IPS-20b (cell line): ENCODE data around the gene XYLT1.

Source experiments
- H3K27ac ChIP-seq: one replicate; pipeline ENCODE4 v1.5.1; 2013; ENCODE audit warnings: low read length
- H3K27me3 ChIP-seq: 2 replicates; pipeline ENCODE4 v1.6.1; 2013; ENCODE audit warnings: mild to moderate bottlenecking, low read length, inconsistent platforms; ENCODE audit not compliant: insufficient read depth
- H3K36me3 ChIP-seq: 2 replicates; pipeline ENCODE4 v1.6.1; 2013; ENCODE audit warnings: low read depth, mild to moderate bottlenecking, inconsistent platforms, low read length, moderate library complexity; ENCODE audit not compliant: insufficient read depth
- H3K4me1 ChIP-seq: 2 replicates; pipeline ENCODE4 v1.6.1; 2013; ENCODE audit warnings: mild to moderate bottlenecking, control low read depth, inconsistent platforms, low read length, moderate library complexity; ENCODE audit not compliant: insufficient read depth
- H3K4me3 ChIP-seq: 2 replicates; pipeline ENCODE4 v1.5.1; 2013; ENCODE audit warnings: mild to moderate bottlenecking, low read length, inconsistent platforms
- H3K9ac ChIP-seq: 2 replicates; pipeline ENCODE4 v1.6.1; 2013; ENCODE audit warnings: low read depth, mild to moderate bottlenecking, inconsistent platforms, low read length, moderate library complexity
- H3K9me3 ChIP-seq: 2 replicates; pipeline ENCODE4 v1.6.1; 2013; ENCODE audit warnings: mild to moderate bottlenecking, low read depth, low read length, inconsistent platforms; ENCODE audit not compliant: insufficient read depth

XYLT1 gene

GRCh38 chr16:17069681-17070080 lies 401.1 kb downstream of the XYLT1 start:
- no peak overlapping the region for H3K4me3 ChIP-seq
- peaks cover 4% of the 10 kb centered on the region; the same call in 1 of the 2 replicates for H3K4me1 ChIP-seq
- no peak overlapping the region for H3K9ac ChIP-seq
- no peaks in the 10 kb centered on the region for H3K27me3 ChIP-seq
- H3K36me3 ChIP-seq = no peaks in the 10 kb centered on the region
- H3K27ac ChIP-seq = no peak overlapping the region
- no peaks in the 10 kb centered on the region for H3K9me3 ChIP-seq

- H3K27ac ChIP-seq = no peak overlapping the region
- no peaks in the 10 kb centered on the region for H3K9me3 ChIP-seq
- H3K4me3 ChIP-seq = no peak overlapping the region
- H3K9ac ChIP-seq = no peak overlapping the region
- no peaks in the 10 kb centered on the region for H3K27me3 ChIP-seq
- H3K4me1 ChIP-seq = peaks cover 4% of the 10 kb centered on the region; the same call in 1 of the 2 replicates
- no peaks in the 10 kb centered on the region for H3K36me3 ChIP-seq
These were observed 402.2 kb downstream of the XYLT1 start for GRCh38 chr16:17068524-17068923.

DNA sequence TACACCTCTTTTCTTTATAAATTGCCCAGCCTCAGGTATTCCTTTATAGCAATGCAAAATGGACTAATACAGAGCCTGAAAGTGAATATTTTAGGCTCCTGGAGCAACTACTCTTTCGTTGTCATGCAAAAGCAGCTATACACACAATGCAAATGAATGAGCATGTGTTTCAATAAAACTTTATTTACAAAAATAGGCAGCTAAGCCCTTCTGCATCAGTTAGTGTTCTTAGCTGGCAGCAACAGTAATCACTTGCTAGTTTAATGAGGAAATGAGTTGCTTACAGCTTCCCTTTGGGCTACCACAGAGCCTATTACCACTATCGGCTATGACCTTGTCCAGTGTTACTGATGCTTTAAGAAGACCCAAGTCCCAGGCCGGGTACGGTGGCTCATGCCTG lies 402.9 kb downstream of the XYLT1 start:
- H3K27ac ChIP-seq = no peak overlapping the region
- H3K4me3 ChIP-seq = no peak overlapping the region

GRCh38 chr16:17063201-17064139 lies 407.3 kb downstream of the XYLT1 start:
- H3K27ac ChIP-seq = no peak overlapping the region
- H3K9me3 ChIP-seq = no peaks in the 10 kb centered on the region
- H3K27me3 ChIP-seq = no peaks in the 10 kb centered on the region
- H3K4me3 ChIP-seq = no peak overlapping the region
- H3K36me3 ChIP-seq = no peaks in the 10 kb centered on the region
- no peaks in the 10 kb centered on the region for H3K4me1 ChIP-seq
- H3K9ac ChIP-seq = no peak overlapping the region

More for the DNA sequence above, 402.9 kb downstream of the XYLT1 start:
- no peaks in the 10 kb centered on the region for H3K36me3 ChIP-seq
- no peaks in the 10 kb centered on the region for H3K9me3 ChIP-seq
- peaks cover 4% of the 10 kb centered on the region; the same call in 1 of the 2 replicates for H3K4me1 ChIP-seq
- no peak overlapping the region for H3K9ac ChIP-seq
- no peaks in the 10 kb centered on the region for H3K27me3 ChIP-seq

DNA sequence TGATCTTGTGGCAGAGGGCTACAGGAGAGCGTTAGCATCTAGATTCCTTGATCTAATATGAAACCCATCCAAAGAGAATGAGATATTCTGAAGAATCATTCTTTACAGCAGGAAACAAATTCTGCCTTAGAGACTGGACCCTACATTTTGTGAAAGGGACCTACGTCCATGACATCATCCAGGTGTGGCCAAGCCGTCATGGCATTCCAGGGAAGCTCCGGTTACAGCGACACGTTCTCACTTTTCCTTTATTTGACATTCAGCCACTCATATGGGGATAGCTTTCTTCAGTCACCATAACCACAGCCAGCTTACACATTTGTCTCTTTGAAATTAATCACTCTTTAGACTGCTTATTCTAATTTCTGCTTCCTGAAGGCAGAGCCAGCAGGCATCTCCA lies 408.1 kb downstream of the XYLT1 start:
- Histone ChIP-seq H3K27me3 (no peaks in the 10 kb centered on the region), H3K36me3 (no peaks in the 10 kb centered on the region), H3K27ac (no peak overlapping the region), H3K9ac (no peak overlapping the region), H3K9me3 (no peaks in the 10 kb centered on the region), H3K4me3 (no peak overlapping the region), H3K4me1 (no peaks in the 10 kb centered on the region)

DNA sequence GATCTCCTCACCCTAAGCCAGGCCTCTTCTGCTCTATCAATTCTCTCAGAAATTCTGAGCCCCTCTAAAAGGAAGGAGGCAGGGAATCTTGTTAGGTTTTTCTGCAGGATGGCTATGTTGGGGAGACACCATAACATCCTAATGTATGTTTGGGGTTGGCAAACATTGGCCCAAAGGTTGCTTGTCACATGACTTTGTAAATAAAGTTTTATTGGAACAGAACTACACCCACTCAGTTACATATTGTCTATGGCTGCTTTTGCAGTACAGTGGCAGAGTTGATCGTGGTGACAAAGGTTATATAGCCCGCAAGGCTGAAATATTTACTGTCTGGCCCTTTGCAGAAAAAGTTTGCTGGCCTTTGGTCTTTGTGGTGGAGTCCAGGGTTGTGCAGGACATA lies 409.4 kb downstream of the XYLT1 start:
- H3K36me3 ChIP-seq = no peaks in the 10 kb centered on the region
- no peak overlapping the region for H3K27ac ChIP-seq
- no peaks in the 10 kb centered on the region for H3K9me3 ChIP-seq
- H3K4me3 ChIP-seq = no peak overlapping the region
- H3K27me3 ChIP-seq = no peaks in the 10 kb centered on the region
- no peaks in the 10 kb centered on the region for H3K4me1 ChIP-seq
- H3K9ac ChIP-seq = no peak overlapping the region

- no peak overlapping the region for H3K4me3 ChIP-seq
- H3K9me3 ChIP-seq = no peaks in the 10 kb centered on the region
These were observed 412.3 kb downstream of the XYLT1 start for GRCh38 chr16:17058471-17058870.

DNA sequence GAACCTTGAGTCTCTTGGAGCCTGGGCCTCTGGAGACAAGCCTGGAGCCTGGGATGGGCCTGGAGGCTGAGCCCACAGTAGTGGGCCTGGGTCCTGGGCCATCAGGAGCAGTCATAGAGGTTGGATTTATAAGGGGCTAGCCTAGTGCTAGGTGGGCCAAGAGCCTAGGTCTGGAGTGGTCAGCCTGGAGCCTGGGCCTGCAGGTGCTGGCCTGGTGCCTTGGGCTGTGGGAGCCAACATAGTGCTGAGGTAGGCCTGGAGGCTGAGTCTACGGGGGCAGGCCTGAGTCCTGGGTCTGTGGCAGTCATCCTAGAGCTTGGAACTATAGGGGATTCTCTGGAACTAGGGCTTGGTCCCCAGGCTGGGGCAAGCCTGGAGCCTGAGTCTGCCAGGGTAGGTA lies 414.1 kb downstream of the XYLT1 start:
- Histone ChIP-seq H3K9ac (no peak overlapping the region), H3K36me3 (no peaks in the 10 kb centered on the region), H3K9me3 (no peaks in the 10 kb centered on the region; the same call in 1 of the 2 replicates), H3K27ac (no peak overlapping the region), H3K4me1 (no peaks in the 10 kb centered on the region), H3K4me3 (no peak overlapping the region), H3K27me3 (no peaks in the 10 kb centered on the region)

More at GRCh38 chr16:17058471-17058870, 412.3 kb downstream of the XYLT1 start:
- Histone ChIP-seq H3K9ac (no peak overlapping the region), H3K4me1 (no peaks in the 10 kb centered on the region), H3K27me3 (no peaks in the 10 kb centered on the region), H3K36me3 (no peaks in the 10 kb centered on the region), H3K27ac (no peak overlapping the region)

DNA sequence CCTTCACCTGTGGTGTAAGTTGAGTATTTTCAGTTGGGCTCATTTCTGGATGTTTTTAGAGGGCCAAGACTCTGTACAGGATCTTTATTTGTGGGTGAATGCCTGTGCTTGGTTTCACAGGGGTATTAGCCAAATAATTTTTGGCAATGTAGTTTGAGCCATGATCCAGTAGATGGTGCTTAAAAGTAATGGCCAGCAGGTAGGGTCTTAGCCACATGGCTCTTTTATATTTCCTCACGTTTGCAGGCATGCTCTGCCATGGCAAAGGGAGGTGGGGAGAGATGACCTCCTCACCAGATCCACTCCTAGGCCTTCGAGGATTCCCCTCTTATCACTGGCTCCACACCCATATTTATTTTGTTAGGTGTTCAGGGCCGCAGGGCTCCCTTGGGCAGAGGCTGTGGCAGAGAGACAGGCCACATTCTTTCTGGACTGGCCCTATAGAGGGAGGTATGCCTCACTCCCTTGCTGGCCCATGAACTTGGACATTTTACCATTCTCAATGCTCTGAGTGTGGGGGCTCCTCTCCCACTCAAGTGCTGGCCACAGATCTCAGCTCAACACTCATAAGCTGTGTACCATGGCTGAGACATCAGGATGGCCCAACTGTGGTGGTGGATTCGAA lies 417.1 kb downstream of the XYLT1 start:
- Histone ChIP-seq H3K9me3 (peaks cover 4% of the 10 kb centered on the region), H3K4me1 (no peaks in the 10 kb centered on the region), H3K27ac (no peak overlapping the region), H3K9ac (no peak overlapping the region), H3K36me3 (no peaks in the 10 kb centered on the region), H3K4me3 (no peak overlapping the region), H3K27me3 (no peaks in the 10 kb centered on the region)
